ENCODE measurements around the gene AMY1A. TPM values are rescaled to one million over a fixed set of nuclear protein-coding genes. Genes with fewer than 3 reads are reported as not detected.
"Not testable (repeated sequence)": the region's sequence is repeated elsewhere in the genome, so short reads cannot be mapped to it uniquely, and the experiment has no call there.

Gene AMY1A
- total RNA-seq, 8 experiments from 2014 or later, result 0.13 to 0.33 TPM; not detected in 6

DNA sequence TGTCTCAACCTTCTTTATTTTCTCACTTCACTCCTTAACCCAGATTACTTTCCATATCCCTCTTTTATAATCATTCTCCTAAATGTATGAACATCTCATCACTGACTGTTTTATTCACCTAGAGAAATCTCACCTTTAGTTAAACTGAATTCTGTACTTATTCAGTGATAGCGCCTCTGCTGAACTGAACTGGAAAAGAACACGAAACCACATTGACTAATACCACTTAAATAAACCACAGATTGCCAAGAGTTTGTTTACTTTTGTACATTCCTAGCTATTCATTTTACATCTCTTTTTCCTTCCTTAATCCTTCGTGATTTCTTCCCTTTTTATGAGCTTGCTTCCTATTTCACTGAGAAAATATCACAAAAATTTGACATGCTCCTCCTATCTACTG is 52.1 kb downstream of the AMY1A start:
- in situ Hi-C loops (cut with MboI; ENCODE audit: low pct_unique_long_range_greater_than_20kb in 2 of 9, low sequenced_read_pairs in 9 of 9, unreplicated experiment in 9 of 9); H3K4me3 ChIP-seq; H3K4me1 ChIP-seq (replicated peaks in 1 of 2); ATAC-seq (replicated peaks in 6 of 8); H3K27ac ChIP-seq: not testable (repeated sequence)
- no CpG with 5 or more reads among the region's 3 CpGs for WGBS, 10 experiments

GRCh38 chr1:103710381-103710780 is 54.8 kb downstream of the AMY1A start:
- H3K27ac ChIP-seq; H3K4me1 ChIP-seq (replicated peaks in 1 of 2); H3K4me3 ChIP-seq; ATAC-seq (replicated peaks in 6 of 8); in situ Hi-C loops (cut with MboI; ENCODE audit: low pct_unique_long_range_greater_than_20kb in 2 of 9, low sequenced_read_pairs in 9 of 9, unreplicated experiment in 9 of 9): not testable (repeated sequence)
- WGBS, 10 experiments, result no CpG with 5 or more reads among the region's 3 CpGs

Other genes starting within 250 kb of the AMY1A start
- gene RNPC3, start 130.1 kb upstream of the AMY1A start, total RNA-seq, result 10 to 100 TPM; 22.2 to 45.9 (median 30.7) TPM
- 10 to 100 TPM in 6 of 8 experiments, 1 to 10 TPM in 2; 6.9 to 26.3 (median 14.2) TPM for gene AMY2B, start 84.2 kb upstream of the AMY1A start, total RNA-seq
- under 1 TPM in 2 of 8 experiments, not detected in 6; 0.11 to 0.23 TPM for gene AMY2A, start 38.3 kb upstream of the AMY1A start, total RNA-seq
- under 1 TPM in 2 of 8 experiments, not detected in 6; 0.14 to 0.29 TPM for gene AMY1B, start 40.5 kb downstream of the AMY1A start, total RNA-seq
- gene AMY1C, start 94.1 kb downstream of the AMY1A start, total RNA-seq, result not detected